B cell (primary cell): ENCODE measurements around the gene UACA.

Experiments used
- CTCF ChIP-seq: fragments of 200-600 bp; IDR thresholded peaks from one replicate; pipeline ENCODE4 v1.8.0; 2022; ENCODE audit warnings: antibody characterized with exemption, mild to moderate bottlenecking
- EZH2 ChIP-seq: IDR thresholded peaks from 2 replicates; pipeline ENCODE4 v1.6.1; 2012; ENCODE audit warnings: borderline replicate concordance, low read depth, mild to moderate bottlenecking, moderate library complexity, low read length; ENCODE audit not compliant: insufficient read depth, poor library complexity, severe bottlenecking

GRCh38 chr15:70768257-70768883 is 5.0 kb upstream of the UACA start:
- no peak for TF ChIP-seq CTCF
- TF ChIP-seq EZH2 = no peak
